GM19395 (cell line): ENCODE data around the gene CLDN20.

ENCODE experiments used
- ATAC-seq: cut with Tn5 transposase; IDR thresholded peaks from one replicate; pipeline ENCODE4 v1.9.1; 2021; ENCODE audit warnings: mild to moderate bottlenecking, moderate library complexity; ENCODE audit not compliant: unreplicated experiment

The CLDN20 gene

DNA sequence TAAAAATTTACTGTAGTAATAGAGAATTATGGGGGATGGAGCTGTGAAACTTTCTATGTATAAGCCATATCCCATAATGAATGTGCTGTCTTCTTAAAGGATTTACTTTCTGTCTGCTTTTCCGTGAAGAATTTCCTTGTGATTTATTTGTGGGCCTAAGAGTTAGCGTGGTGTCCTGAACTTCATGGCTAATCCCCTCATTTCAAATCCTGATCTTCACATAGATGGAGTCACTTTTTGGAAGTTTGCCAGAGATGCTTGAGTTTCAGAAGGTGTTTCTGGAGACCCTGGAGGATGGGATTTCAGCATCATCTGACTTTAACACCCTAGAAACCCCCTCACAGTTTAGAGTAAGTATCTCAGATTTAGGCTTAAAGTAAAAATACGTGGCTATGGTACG, 19.4 kb upstream of the CLDN20 start:
- ATAC-seq = no peak

DNA sequence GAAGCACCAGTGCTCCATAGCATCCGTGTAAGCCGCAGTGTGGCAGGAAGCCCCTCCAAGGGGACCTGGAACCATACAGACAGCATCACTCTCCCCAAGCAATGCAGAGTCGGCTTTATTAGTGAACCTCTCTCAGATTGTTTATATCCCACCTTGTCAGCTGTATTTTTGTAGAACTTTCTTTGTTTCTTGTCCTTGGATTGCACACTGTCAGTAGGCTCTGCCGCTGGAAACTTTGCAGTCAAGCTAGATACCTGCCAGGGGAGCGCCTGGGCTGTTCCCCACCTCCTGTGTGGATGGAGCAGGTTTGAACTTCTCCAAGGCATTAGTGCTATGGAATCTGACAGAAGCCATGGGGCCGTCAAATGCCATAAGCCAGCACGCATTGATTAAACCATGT, 18.6 kb upstream of the CLDN20 start:
- ATAC-seq = no peak

GRCh38 chr6:155245831-155246230, 18.0 kb upstream of the CLDN20 start:
- no peak for ATAC-seq

GRCh38 chr6:155246825-155247224, 17.0 kb upstream of the CLDN20 start:
- ATAC-seq = no peak

DNA sequence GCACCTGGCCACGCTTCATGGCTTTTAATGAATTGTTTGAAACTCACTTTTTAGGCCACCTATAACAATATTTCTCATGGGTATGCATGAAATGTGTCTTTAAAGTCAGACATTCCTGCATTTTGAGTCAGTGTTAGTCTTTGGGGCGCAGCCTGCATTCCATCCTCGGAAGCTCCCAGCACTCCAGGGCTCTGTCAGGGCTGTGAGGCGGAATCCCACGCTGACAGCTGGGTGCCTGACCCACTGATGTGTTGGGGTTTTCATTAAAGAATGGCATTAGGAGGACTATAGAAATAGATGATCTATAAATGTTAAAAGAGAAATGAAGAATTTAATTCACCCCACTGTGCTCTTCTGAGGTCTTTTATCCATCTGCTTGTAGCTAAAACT, 16.2 kb upstream of the CLDN20 start:
- ATAC-seq = no peak

GRCh38 chr6:155248008-155249001, 15.5 kb upstream of the CLDN20 start:
- no peak for ATAC-seq

- ATAC-seq = no peak
These were observed 13.0 kb upstream of the CLDN20 start for GRCh38 chr6:155250701-155251381.

- ATAC-seq = no peak
These were observed 11.2 kb upstream of the CLDN20 start for GRCh38 chr6:155252581-155252980.

- no peak for ATAC-seq
These were observed 10.5 kb upstream of the CLDN20 start for GRCh38 chr6:155253337-155253736.

- ATAC-seq = no peak
These were observed 9.7 kb upstream of the CLDN20 start for GRCh38 chr6:155254139-155254538.

- ATAC-seq = no peak
These were observed 7.6 kb upstream of the CLDN20 start for GRCh38 chr6:155256122-155256795.

DNA sequence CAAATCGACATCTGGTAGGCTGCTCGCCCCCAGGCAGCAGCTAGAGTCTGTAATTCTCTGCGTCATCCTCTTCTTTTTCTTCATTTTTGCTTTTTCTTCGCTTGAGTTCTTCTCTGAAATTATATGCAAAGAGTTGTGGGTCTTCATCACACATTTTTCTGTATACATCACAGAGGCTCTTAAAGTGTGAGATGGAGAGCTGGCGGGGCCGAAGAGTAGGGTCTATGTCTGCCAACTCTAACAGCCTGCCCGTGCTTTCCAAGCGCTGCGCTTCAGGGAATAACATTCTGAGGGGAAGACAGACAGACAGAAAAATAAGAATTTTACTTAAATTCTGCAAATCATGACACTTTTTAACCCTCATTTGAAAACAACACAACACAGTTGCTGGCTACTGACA, 6.0 kb upstream of the CLDN20 start:
- ATAC-seq = no peak

- no peak for ATAC-seq
These were observed 4.6 kb upstream of the CLDN20 start for GRCh38 chr6:155259204-155259603.

- no peak for ATAC-seq
These were observed 3.9 kb upstream of the CLDN20 start for GRCh38 chr6:155259897-155260296.

DNA sequence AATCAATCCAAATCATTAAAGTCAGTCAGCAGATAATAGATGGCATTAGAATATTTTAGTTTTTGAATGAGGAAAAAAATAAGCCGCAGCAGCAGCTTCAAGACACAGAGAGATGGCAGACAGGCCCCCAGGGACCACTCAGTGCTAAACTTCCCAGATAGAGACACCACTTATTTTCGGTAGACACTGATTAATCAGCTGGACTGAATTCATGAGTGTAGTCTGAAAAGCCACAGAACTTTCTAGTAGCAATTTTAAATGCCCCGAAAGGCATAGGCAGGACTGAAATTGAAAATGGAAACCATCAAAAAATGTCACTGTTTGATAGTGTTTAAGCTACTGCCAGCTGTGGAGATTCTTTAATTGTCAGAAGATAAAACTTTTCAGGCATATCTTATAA, 3.1 kb upstream of the CLDN20 start:
- ATAC-seq = peak; percentile 82

DNA sequence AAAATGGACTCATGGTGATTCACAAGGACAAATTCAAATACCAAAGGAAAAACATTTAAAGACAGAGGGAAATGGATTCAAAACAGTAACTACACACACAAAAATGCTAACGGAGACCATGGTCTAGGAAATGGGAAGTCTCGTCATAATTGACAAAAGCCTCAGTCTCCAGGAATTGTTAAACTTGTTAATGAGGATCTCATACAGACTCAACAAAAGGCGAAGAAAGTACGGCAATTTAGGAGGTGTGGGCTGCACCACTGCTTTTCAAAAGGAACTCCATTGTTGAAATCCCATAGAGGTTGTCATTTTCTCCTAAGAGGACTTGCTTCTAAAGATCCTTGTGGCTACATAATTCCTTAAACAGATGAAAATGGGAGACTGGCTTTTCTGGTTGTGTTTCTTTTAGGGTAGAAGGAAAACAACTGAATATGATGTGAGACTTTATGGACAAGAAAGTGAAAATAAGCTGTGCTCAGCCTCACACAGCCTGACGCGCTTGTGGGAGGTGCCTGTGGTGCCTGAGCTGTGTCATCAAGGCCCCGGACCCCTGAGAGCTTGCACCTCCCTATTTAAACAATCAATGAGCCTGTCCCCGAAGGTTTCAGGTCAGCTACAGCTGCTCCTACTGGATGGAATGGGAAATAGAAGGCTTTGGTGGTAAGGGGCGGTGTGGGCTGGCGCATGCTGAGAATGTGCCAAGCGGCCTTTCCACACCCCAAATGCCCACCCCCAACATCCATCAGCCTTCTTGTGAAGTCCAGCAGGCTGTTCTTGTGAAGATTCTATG, 2.5 kb upstream of the CLDN20 start:
- ATAC-seq = no peak

- no peak for ATAC-seq
These were observed 1.2 kb upstream of the CLDN20 start for GRCh38 chr6:155262655-155263054.

- no peak for ATAC-seq
These were observed 994 bp downstream of the CLDN20 start for GRCh38 chr6:155264693-155265320.

DNA sequence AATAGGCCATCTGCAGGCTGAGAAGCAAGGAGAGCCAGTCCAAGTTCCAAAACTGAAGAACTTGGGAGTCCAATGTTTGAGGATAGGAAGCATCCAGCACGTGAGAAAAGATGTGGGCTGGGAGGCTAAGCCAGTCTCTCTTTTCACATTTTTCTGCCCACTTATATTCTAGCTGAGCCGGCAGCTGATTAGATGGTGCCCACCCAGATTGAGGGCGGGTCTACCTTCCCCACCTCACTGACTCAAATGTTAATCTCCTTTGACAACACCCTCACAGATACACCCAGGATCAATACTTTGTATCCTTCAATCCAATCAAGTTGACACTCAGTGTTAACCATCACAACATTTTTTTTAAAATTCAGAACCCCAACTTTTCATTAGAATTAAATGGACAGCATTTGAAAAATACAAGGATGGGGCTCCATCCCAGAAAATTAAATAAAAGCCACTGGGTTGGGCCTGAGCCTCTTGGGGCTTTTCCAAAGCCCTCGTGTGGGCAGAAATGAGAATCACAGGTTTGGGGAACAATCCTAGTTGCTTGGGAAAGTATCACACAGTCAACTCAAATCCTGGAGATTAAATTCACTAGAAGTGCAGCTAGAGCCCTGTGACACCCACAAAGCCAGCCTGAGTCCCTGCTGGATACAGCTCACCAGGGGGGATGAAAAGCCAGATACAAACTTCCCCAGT, 2.2 kb downstream of the CLDN20 start:
- ATAC-seq = no peak

DNA sequence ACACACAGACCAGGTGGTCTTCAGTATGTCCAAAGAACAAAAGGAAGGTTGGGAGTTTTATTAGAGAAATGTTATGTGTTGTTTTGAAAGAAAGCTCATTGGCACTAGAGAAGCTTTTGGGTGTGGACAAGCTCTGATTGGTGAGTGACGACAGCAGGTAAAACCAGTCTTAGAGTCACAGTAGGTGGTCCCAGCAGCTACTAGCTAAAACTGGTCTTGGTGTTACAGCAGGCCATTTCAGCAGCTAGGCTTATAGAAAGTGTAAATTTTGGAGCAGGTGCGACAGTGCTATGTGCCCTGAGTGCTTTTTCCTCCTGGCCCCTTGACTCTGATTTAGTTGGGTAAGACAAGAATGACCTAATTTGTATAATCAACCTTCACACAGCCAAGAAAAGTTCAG, 3.6 kb downstream of the CLDN20 start:
- ATAC-seq = no peak
